NCI-H1092 treated with DMSO at 0.1 percent for 48 hours (cell line): ENCODE measurements around the gene OR4A15.

Experiments
- DNase-seq: peaks from one replicate; lab custom pipeline; 2025; lab: John Stamatoyannopoulos, UW

Gene OR4A15

DNA sequence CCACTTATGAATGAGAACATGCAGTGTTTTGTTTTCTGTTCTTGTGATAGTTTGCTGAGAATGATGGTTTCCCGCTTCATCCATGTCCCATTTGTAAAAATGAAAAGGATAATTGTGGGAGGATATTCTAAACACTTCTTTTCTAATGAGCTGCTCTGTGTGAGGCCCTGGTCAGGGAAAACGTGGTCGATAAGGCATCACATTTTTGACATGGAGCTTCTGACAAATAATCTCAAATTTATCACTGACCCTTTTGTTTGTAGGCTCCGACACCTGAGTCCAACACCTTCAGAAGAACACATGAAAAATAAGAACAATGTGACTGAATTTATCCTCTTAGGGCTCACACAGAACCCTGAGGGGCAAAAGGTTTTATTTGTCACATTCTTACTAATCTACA lies at the start of gene OR4A15:
Gene OR4A15 (plus strand): TSS at position 301 of the 400 bp plus-strand sequence. CDS start 0 bp downstream, at position 301.
- no peak for DNase-seq

DNA sequence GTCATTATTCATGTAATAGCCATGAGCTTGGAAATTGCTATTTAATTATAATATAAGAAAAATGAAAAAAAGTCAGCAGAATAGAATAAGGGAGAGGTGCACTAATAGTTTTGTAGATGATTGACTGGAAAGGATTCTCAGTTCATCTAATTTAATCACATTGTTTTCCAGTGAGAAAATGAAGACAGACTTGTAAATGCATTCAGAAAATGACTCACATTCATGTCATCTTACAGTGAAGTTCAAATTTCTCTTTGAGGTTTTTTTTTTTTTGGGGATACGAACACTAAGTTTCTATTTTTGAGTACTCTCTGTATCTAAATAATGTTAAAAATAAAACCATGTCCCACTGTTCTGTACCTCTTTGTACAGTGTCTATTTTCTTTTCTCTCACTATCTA lies 43.3 kb upstream of the OR4A15 start:
- no peak for DNase-seq

DNA sequence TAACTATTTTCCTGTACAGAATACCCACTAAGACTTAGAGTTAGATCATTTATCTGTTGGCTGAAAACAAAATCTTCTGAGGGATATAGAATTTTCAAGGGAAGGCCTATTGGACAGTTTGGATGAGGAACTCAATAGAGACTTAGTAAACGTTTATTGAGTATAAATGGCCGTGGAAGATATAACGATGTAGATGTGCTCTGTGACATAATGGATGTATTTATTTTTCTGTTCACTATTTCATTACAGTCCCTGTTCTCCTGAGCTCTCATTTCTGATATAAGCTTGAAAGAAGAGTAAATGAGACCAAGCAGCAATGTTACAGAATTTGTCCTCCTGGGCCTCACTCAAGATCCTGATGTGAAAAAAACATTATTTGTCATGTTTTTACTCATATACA lies 24.9 kb upstream of the OR4A15 start, which contains the start of gene OR4A16:
Gene OR4A16 (plus strand): TSS at position 301 of the 400 bp plus-strand sequence. CDS start 0 bp downstream, at position 301.
- DNase-seq, result no peak

DNA sequence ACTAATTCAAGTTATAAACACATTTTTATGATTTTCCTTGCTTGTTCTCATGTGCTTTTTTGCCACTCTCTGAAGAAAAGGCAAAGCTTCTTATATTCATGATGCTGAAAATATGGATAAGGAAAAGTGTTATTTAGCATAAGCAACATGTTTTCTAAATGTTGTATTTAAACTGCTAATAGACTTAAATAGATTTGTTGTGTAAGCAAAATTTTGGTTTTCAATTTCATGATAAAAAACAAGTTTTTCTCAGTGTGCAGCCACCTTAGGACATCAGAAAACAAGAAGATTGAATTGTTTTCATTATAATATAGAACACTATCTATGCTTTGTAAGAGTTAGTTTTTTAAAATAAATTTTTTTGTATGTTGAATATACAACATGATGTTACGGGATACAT lies 22.5 kb upstream of the OR4A15 start:
- DNase-seq, result no peak

GRCh38 chr11:55349032-55349431 lies 18.7 kb upstream of the OR4A15 start:
- DNase-seq, result no peak

DNA sequence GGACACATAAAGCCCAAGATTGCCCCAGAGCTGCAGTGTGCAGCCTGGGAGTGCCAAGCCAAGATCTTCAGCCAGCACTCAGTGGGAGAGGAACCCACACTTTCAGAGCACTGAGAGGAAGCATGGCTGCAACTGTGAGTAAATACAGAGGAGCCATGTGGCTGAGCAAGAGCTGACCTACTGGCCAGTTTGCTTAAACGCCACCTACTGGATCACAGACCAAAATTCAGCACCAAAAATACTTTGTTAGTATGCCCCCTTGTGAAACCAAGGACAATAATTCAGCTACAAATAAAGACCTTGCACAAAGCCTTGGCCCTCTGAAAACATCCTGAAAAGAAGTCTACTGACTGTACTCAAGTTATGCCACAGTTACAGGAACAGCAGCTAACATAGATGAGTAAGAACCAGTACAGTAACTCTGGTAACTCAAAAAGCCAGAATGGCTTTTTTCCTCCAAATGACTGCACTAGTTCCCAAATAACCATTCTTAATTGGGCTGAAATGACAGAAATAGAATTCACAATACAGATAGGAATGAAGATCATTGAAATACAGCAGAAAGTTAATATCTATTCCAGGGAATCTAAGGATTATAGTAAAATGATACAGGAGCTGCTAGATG lies 10.1 kb upstream of the OR4A15 start:
- DNase-seq, result no peak

GRCh38 chr11:55401011-55401410 lies 33.2 kb downstream of the OR4A15 start:
- DNase-seq, result no peak
